ENCODE results near the gene RYR1. TPM values are rescaled to one million over a fixed set of nuclear protein-coding genes. Genes with fewer than 3 reads are reported as not detected.

Gene RYR1
- total RNA-seq, 1 donor from 2014 or later = 0.03 TPM

DNA sequence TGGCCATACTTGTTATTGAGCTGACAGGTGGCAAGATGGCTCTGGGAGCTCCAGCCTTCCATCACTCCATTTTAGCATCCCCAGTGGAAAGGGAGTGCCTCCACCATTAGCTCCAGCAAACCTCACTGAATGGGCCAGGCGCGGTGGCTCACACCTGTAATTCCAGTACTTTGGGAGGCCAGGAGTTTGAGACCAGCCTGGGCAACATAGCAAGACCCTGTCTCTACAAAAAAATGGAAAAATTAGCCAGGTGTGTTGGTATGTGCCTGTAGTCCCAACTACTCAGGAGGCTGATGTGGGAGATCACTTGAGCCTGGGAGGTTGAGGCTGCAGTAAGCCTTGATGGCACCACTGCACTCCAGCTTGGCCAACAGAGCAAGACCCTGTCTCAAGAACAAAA is 98.0 kb downstream of the RYR1 start:
- Mint-ChIP-seq H3K36me3 (ENCODE audit: unreplicated experiment) (no peaks in the 10 kb centered on the region), H3K27ac (ENCODE audit: unreplicated experiment) (no peak overlapping the region), H3K9me3 (ENCODE audit: unreplicated experiment) (no peaks in the 10 kb centered on the region), H3K27me3 (ENCODE audit: unreplicated experiment) (no peaks in the 10 kb centered on the region), H3K4me3 (ENCODE audit: unreplicated experiment) (no peak overlapping the region), H3K4me1 (ENCODE audit: unreplicated experiment) (no peaks in the 10 kb centered on the region)
- TF ChIP-seq, protein P1, sequence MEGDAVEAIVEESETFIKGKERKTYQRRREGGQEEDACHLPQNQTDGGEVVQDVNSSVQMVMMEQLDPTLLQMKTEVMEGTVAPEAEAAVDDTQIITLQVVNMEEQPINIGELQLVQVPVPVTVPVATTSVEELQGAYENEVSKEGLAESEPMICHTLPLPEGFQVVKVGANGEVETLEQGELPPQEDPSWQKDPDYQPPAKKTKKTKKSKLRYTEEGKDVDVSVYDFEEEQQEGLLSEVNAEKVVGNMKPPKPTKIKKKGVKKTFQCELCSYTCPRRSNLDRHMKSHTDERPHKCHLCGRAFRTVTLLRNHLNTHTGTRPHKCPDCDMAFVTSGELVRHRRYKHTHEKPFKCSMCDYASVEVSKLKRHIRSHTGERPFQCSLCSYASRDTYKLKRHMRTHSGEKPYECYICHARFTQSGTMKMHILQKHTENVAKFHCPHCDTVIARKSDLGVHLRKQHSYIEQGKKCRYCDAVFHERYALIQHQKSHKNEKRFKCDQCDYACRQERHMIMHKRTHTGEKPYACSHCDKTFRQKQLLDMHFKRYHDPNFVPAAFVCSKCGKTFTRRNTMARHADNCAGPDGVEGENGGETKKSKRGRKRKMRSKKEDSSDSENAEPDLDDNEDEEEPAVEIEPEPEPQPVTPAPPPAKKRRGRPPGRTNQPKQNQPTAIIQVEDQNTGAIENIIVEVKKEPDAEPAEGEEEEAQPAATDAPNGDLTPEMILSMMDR (IDR thresholded peaks at IDR 0.05) = no peak
- no peak for DNase-seq (ENCODE audit: extremely low spot score, unreplicated experiment)

DNA sequence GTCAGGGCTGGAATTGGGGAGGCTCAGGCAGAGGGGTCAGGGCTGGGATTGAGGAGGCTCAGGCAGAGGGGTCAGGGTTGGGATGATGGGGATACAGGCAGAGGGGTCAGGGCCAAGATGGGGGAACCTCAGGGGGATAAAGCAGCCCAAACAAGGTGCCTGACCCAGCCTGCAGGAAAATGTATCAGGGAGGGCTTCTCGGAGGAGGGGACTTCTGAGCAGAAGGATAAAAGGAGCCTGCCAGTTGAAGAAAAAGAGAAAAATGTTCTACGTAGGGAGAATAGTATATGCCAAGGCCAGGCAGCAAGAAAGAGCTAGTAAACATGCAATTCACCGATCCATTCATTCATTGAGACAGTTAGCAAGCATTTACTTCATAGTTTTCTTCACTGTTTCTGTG is 99.4 kb downstream of the RYR1 start:
- H3K27me3 Mint-ChIP-seq (ENCODE audit: unreplicated experiment) = no peaks in the 10 kb centered on the region
- no peaks in the 10 kb centered on the region for H3K4me1 Mint-ChIP-seq (ENCODE audit: unreplicated experiment)
- H3K27ac Mint-ChIP-seq (ENCODE audit: unreplicated experiment) = no peak overlapping the region
- H3K4me3 Mint-ChIP-seq (ENCODE audit: unreplicated experiment) = no peak overlapping the region
- TF ChIP-seq, protein P1 (IDR thresholded peaks at IDR 0.05) = no peak
- H3K9me3 Mint-ChIP-seq (ENCODE audit: unreplicated experiment) = no peaks in the 10 kb centered on the region
- DNase-seq (ENCODE audit: extremely low spot score, unreplicated experiment) = no peak
- H3K36me3 Mint-ChIP-seq (ENCODE audit: unreplicated experiment) = no peaks in the 10 kb centered on the region

DNA sequence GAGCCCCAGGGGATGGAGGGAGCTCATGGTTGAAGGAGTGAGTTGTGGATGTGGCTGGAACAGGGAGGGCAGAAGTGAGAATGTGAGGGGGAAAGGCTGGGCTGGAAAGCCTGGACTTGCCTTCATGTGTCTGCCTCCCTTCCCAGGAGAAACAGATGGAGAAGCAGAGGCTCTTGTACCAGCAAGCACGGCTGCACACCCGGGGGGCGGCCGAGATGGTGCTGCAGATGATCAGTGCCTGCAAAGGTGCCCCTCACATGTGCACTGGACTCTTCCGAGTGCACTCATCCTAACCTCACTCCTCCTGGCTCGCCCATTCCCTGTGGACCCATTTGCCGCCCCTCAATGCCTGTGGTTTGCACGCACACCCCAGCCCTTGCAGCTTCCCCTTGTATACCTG is 101.1 kb downstream of the RYR1 start:
- H3K9me3 Mint-ChIP-seq (ENCODE audit: unreplicated experiment) = no peaks in the 10 kb centered on the region
- no peak overlapping the region for H3K4me3 Mint-ChIP-seq (ENCODE audit: unreplicated experiment)

DNA sequence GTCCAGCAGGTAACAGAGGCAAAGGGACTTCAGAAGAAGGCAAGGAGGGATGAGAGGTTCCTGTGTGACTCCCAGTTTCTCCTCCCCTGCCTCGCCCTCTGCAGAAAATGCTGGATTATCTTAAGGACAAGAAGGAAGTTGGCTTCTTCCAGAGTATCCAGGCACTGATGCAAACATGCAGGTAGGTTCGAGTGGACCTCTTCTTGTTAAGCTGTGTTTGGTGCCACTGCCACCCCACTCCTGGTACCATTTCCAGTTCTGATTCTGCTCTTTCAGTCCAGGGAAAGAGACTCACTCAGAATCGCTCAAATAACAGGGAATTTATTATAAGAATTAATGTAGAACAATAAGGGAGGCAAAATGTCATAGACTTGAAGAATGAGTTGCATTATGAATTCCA is 101.7 kb downstream of the RYR1 start:
- no peaks in the 10 kb centered on the region for H3K36me3 Mint-ChIP-seq (ENCODE audit: unreplicated experiment)
- TF ChIP-seq, protein P1 (IDR thresholded peaks at IDR 0.05) = no peak
- H3K27ac Mint-ChIP-seq (ENCODE audit: unreplicated experiment) = no peak overlapping the region
- peaks cover 14% of the 10 kb centered on the region for H3K27me3 Mint-ChIP-seq (ENCODE audit: unreplicated experiment)
- no peaks in the 10 kb centered on the region for H3K4me1 Mint-ChIP-seq (ENCODE audit: unreplicated experiment)
- no peak overlapping the region for H3K4me3 Mint-ChIP-seq (ENCODE audit: unreplicated experiment)
- H3K9me3 Mint-ChIP-seq (ENCODE audit: unreplicated experiment) = no peaks in the 10 kb centered on the region
- no peak for DNase-seq (ENCODE audit: extremely low spot score, unreplicated experiment)

More for the DNA sequence above, 101.1 kb downstream of the RYR1 start:
- peaks cover 11% of the 10 kb centered on the region for H3K27me3 Mint-ChIP-seq (ENCODE audit: unreplicated experiment)
- no peak for DNase-seq (ENCODE audit: extremely low spot score, unreplicated experiment)
- TF ChIP-seq, protein P1 (IDR thresholded peaks at IDR 0.05) = no peak
- no peak overlapping the region for H3K27ac Mint-ChIP-seq (ENCODE audit: unreplicated experiment)
- no peaks in the 10 kb centered on the region for H3K4me1 Mint-ChIP-seq (ENCODE audit: unreplicated experiment)
- H3K36me3 Mint-ChIP-seq (ENCODE audit: unreplicated experiment) = no peaks in the 10 kb centered on the region

DNA sequence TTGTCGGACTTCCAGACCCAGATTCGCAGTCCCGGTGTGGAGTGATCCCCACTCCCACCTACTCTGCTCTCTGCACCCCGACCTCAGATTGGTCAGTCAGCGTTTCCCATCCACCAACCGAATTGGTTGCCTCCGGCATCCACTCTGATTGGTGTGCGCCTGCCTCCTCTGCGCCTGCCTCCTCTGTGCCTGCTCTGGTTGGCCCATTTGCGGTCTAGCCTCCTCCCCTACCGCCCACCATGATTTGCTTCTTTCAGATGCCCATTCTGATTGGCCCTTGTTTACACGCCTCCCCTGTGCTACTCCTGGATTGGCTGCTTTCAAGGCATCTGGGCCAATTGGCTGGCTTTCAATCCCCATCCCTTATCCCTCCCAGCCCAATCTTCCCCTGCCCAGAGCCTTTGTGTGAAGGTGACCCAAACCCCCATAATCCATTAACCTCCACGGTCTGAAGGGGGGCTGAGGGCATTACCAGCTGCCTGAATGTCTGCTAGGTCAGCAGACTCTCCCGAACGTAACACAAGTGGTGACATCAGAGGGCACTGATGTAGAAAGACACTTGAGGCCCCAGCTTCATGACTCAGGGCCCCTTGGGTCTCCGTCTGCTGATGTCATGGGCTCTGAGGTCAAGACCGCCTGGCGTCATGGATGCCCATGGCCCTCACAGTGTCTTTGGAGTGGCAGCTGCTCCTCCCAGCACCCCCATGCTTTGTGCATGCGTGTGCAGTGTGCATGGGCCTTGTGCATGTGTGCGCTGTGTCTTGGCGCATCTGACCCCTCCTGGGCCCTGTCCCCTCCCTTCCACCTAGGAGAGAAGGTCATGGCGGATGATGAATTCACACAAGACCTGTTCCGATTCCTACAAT is 103.8 kb downstream of the RYR1 start:
- Mint-ChIP-seq H3K36me3 (ENCODE audit: unreplicated experiment) (no peaks in the 10 kb centered on the region), H3K4me1 (ENCODE audit: unreplicated experiment) (no peaks in the 10 kb centered on the region), H3K9me3 (ENCODE audit: unreplicated experiment) (no peaks in the 10 kb centered on the region), H3K27ac (ENCODE audit: unreplicated experiment) (no peak overlapping the region), H3K4me3 (ENCODE audit: unreplicated experiment) (no peak overlapping the region), H3K27me3 (ENCODE audit: unreplicated experiment) (peaks cover 15% of the 10 kb centered on the region)
- DNase-seq (ENCODE audit: extremely low spot score, unreplicated experiment) = no peak
- TF ChIP-seq, protein P1 (IDR thresholded peaks at IDR 0.05) = no peak
